Erythroblast (primary cell): ENCODE results near the gene PRG3.

Experiments used
- DNase-seq, 2 experiments: peaks; one replicate each; lab custom pipeline; 2025; lab: John Stamatoyannopoulos, UW
- GATA1 ChIP-seq: IDR thresholded peaks from 2 replicates; pipeline ENCODE4 v1.6.1; 2011; ENCODE audit warnings: low read depth, mild to moderate bottlenecking, control low read depth, low read length, moderate library complexity
- POLR2A ChIP-seq: IDR thresholded peaks from 2 replicates; pipeline ENCODE4 v1.6.1; 2011; ENCODE audit warnings: mild to moderate bottlenecking, low read length

PRG3 gene

DNA sequence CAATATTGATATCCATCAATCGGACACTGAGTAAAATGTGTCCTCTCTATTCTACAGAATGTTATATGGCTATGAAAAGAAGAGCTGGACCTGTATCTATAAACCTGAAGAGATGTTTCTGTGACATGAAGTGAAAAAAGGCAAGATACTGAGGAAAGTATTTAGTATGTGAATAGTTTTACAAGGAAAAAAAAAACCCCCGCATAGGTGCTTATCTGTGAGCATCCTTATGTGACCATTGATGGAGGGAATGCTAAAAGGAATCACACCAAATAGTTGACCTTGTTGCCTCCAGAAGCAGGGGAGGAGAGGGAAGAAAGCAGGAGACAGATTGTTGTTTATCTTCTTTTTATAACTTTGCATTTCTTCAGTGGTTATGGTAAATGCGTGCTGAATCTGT, 10.2 kb upstream of the PRG3 start:
- no peak for TF ChIP-seq GATA1
- no peak for TF ChIP-seq POLR2A

DNA sequence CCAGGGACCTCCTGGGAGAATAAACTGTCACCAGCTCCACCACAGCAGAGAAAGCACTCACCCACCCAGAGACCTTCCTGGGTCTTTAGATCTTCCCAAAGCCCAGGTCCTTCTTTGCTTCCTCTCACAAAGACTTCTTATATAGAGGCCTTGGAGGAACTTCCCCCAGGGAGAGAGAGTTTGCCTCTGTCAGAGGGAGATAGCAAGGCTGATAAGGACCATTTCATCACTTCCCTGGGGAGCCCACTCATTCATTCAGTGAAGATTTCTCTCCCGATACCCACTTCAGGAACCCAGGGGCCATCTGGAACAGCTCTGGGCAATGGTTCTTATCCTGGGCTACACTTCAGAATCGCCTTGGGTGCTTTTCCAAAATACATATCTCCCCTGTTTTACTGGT, 9.6 kb upstream of the PRG3 start, which contains the start of gene PRG2:
PRG2 (minus strand) TSS at position 116 of the 400 bp plus-strand sequence. CDS start 706 bp downstream, outside the sequence.
- TF ChIP-seq POLR2A (peak; percentile 9), GATA1 (no peak)
- peak; percentile 66 to 67 for DNase-seq

More for the DNA sequence above, 10.2 kb upstream of the PRG3 start:
- no peak for DNase-seq

DNA sequence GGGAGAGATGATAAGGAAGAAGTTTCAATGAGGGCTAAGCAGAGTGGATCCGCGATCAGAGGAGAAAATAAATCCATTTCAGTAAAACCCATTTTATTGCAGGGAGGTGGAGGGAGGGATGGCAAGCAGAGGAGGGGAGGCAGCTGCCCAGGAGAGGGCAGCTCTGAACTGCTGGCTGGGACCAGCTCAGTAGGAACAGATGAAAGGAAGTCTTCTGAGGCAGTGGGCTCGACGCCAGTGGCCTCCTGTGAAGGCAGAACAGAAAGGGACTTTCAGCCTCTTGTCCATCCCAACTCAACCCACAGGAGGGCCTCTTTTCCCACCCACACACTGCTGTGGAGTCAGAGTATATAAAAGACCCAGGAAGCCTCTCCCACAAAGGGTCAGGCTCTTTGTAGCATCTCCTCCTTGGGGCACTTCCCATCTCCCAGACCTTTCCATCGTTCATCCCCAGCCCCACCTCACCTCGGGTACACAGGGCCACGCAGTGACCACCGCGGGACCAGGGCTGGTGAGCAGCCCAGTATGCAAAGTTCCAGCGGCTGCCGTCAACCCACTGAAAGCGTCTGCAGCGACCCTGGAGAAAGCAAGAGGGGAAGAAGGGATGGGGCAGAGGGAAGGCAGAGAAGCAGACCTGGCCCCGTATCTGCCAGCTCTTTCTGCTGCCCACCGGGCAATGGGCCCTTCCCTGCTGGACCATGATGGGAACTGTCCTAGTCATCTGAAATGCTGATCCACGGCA, 6.5 kb upstream of the PRG3 start:
- peak; percentile 61 to 71 for DNase-seq

GRCh38 chr11:57386178-57386940, 5.4 kb upstream of the PRG3 start:
- DNase-seq, result peak in 1 of 2 experiments; percentile 38
- TF ChIP-seq GATA1 (no peak), POLR2A (no peak)

More for the DNA sequence above, 6.5 kb upstream of the PRG3 start:
- peak; percentile 2 for TF ChIP-seq POLR2A
- TF ChIP-seq GATA1, result no peak

DNA sequence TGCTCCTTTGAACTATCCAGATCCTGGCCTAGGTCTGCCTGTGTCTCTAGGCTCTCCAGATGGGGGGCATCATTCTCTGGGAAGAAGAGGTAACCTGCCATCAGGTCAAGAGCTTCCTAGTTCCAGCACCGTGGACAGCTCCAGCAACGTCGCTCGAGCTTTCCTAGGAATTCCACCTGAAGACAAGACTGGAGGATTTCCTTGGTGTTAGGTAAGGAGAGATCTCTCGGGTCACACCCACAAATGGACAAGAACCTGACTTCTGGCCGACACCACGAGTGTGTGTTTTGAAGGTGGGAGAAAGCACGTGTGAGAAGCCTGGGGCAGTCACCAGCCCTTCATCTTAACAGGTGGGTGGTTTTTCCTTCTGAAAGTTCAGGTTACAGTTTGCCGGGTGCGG, 1.2 kb downstream of the PRG3 start:
- TF ChIP-seq GATA1, result no peak
- peak; percentile 42 to 59 for DNase-seq

DNA sequence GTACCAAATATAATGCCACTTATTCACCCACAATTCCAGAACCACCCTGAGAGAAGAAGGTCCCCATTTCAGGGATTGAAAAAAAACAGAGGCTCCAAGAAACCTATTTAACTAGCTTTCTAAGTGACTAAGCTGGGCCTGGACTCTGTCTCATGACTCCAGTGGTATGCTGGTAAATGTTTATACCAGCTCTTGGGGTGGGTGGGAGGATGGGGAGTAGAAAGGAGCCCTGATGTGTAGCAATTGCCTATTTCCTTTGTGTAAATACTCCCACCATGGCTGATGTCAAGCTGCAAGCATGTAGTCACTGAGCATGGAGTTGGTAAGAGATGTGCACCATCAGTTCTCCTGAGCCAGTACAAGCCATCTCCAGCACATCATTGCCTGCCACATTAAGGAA, 2.8 kb downstream of the PRG3 start:
- no peak for DNase-seq
- no peak for TF ChIP-seq POLR2A
- TF ChIP-seq GATA1, result no peak

- no peak for DNase-seq
- TF ChIP-seq POLR2A (no peak), GATA1 (no peak)
These were observed 3.8 kb downstream of the PRG3 start for GRCh38 chr11:57377107-57377506.

GRCh38 chr11:57376095-57377090, 4.6 kb downstream of the PRG3 start:
- TF ChIP-seq GATA1, result no peak
- TF ChIP-seq POLR2A, result no peak
- no peak for DNase-seq

- no peak for DNase-seq
- TF ChIP-seq POLR2A (no peak), GATA1 (no peak)
These were observed 5.5 kb downstream of the PRG3 start for GRCh38 chr11:57375490-57375889.

GRCh38 chr11:57374966-57375365, 6.0 kb downstream of the PRG3 start:
- no peak for DNase-seq
- TF ChIP-seq POLR2A (no peak), GATA1 (no peak)

- TF ChIP-seq POLR2A, result no peak
- DNase-seq, result no peak
These were observed 7.8 kb downstream of the PRG3 start for GRCh38 chr11:57373146-57373545.

DNA sequence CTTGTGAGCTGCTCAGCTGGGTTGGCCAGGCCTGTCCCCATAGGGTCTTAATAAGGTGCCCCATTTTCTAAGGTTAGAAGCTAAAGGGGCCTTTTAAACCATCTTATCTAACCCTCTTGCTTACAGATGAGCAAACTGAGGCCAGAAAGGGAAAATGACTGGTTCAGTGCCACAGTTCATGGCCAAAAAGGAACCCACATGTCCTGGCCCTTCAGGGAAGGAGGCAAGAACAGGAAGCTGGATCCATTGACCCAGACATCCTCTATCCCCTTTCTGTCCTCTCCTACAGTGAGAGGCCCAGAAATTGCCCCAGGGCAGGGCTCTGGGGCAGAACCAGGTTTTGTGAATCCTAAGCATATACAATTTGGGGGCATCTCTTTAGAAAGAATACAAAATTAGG, 10.0 kb downstream of the PRG3 start:
- no peak for DNase-seq
- TF ChIP-seq GATA1 (no peak), POLR2A (no peak)

DNA sequence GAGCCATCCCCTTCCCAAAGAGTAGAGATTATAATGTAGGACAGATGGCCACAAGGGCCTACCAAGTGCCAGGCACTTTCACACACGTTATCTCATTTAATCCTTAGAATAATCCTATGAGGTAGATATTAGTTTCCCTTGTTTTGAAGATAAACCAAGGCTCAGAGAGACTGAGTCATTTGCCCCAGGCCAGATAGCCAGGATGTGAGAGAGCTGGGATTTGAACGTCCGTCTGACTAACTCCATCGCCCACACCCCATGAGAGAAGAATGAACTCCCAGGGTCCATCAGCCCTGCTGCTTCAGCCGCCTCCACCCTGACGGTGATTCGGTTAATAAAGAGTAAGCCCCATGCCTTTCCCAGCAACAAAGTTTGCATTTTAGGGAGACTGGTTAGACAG, 10.7 kb downstream of the PRG3 start:
- no peak for DNase-seq
- TF ChIP-seq GATA1 (no peak), POLR2A (no peak)
